ENCODE measurements around the gene NADSYN1.

- no peak for TF ChIP-seq CTCF (IDR thresholded peaks at IDR 0.05; ENCODE audit: low read depth, low read length)
- no peak for TF ChIP-seq EZH2phosphoT487 (IDR thresholded peaks at IDR 0.05; ENCODE audit: low read depth)
Observed at GRCh38 chr11:71450939-71451338, 2.1 kb upstream of the NADSYN1 start.
